Measurements from ENCODE around the gene GNAI2. TPM values are rescaled to one million over a fixed set of nuclear protein-coding genes. Genes with fewer than 3 reads are reported as not detected.
"Not testable (repeated sequence)": the region's sequence is repeated elsewhere in the genome, so short reads cannot be mapped to it uniquely, and the experiment has no call there.

Gene GNAI2
- total RNA-seq, 4 donors from 2014 or later: 149 to 297 (median 239) TPM

DNA sequence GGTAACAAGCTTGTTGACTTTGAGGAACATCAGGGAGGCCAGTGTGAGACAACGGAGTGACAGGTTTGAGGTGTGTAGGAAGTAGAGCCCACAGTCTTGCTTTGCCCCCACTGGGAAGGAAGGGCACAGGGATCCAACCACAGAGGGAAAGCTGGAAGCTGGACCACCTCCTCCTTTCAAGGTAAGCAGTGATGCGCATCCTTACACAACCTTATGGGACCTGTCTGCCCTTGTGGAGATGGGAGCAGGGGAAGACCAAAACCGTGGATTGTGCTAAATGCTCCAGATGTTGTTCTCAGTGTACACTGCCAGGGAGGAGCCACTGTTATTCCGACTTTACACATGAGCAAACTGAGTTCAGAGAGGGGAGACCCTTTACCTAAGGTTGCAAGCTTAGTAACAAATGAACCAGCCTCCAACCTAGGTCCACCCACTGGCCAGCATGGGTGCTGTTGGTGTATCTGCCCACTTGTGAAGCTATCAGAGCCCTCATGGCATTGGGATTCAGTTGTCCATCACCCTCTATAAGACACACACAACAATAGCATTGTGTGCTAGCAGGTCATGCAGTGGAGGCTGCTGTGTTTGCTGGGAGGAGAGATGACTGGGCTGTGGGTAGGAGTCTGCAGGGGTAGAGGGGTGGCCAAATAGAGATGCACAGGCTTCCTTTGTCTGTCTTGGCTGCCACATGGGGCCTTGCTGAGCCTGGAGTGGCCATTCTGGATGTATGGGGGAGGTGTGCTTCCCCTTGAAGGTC is 42.3 kb downstream of the GNAI2 start:
- Histone ChIP-seq H3K4me1 (peaks cover 23 to 41% (median 35%) of the 10 kb centered on the region in 4 donors), H3K36me3 (peaks cover 0 to 24% (median 9%) of the 10 kb centered on the region in 4 donors), H3K9me3 (no peaks in the 10 kb centered on the region), H3K27me3 (peaks cover 0 to 38% (median 5%) of the 10 kb centered on the region in 4 donors), H3K27ac (replicated peaks in 1 of 4) (no peak overlapping the region), H3K4me3 (no peak overlapping the region)
- DNase-seq (ENCODE audit: extremely low spot score): no peak
- WGBS: 68% methylated on average over 4 of the region's 4 CpGs
- intact Hi-C loops (cut with DNase I): no loop called here
- no peak for TF ChIP-seq POLR2A (IDR thresholded peaks at IDR 0.05; ENCODE audit: low read depth)
- TF ChIP-seq POLR2AphosphoS5 (IDR thresholded peaks at IDR 0.05): no peak
- TF ChIP-seq EP300 (IDR thresholded peaks at IDR 0.05): no peak
- TF ChIP-seq CTCF (IDR thresholded peaks at IDR 0.05): no peak

DNA sequence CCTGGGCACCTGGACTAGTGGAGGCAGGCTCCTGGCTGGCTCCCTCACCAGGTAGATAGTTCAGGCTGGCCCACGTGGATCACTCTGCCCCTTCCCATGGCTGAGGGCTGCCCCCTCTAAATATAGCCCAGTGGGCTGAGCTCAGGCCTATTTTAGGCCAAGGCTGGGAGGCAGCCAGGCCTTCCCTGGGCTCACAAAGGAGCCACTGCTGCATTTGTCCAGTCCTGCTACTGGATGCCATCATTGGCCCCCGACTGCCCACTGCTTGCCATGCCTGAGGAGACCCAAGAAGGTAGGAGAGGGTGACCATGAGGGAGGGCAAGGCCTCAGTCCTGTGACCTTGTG is 42.8 kb downstream of the GNAI2 start, which contains the start of gene LSMEM2:
Gene LSMEM2, plus strand, starts transcription at position 208 of the 345 bp plus-strand sequence. Its CDS starts 27 bp downstream, at position 235.
- Histone ChIP-seq H3K36me3 (peaks cover 0 to 20% (median 9%) of the 10 kb centered on the region in 4 donors), H3K4me1 (peaks cover 17 to 36% (median 30%) of the 10 kb centered on the region in 4 donors), H3K27ac (replicated peaks in 1 of 4) (peak within 1 kb of the TSS in 1 of 4 donors; percentile 22), H3K4me3 (no peak within 1 kb of the TSS), H3K27me3 (peaks cover 0 to 33% (median 5%) of the 10 kb centered on the region in 4 donors), H3K9me3 (no peaks in the 10 kb centered on the region)
- no peak for TF ChIP-seq POLR2AphosphoS5 (IDR thresholded peaks at IDR 0.05)
- no peak for TF ChIP-seq CTCF (IDR thresholded peaks at IDR 0.05)
- no peak for TF ChIP-seq EP300 (IDR thresholded peaks at IDR 0.05)
- TF ChIP-seq POLR2A (IDR thresholded peaks at IDR 0.05; ENCODE audit: low read depth): no peak
- DNase-seq (ENCODE audit: extremely low spot score): no peak
- no CpG with 5 or more reads among the region's 2 CpGs for WGBS
- intact Hi-C loops (cut with DNase I): no loop called here

- H3K9me3 ChIP-seq: no peaks in the 10 kb centered on the region
- H3K27me3 ChIP-seq: peaks cover 0 to 27% (median 4%) of the 10 kb centered on the region in 4 donors
- 96% methylated on average over 8 of the region's 8 CpGs for WGBS
- intact Hi-C loops (cut with DNase I): no loop called here
- no peak overlapping the region for H3K4me3 ChIP-seq
- H3K4me1 ChIP-seq: peaks cover 11 to 30% (median 24%) of the 10 kb centered on the region in 4 donors
- TF ChIP-seq POLR2AphosphoS5 (IDR thresholded peaks at IDR 0.05) (no peak), POLR2A (IDR thresholded peaks at IDR 0.05; ENCODE audit: low read depth) (no peak), CTCF (IDR thresholded peaks at IDR 0.05) (no peak), EP300 (IDR thresholded peaks at IDR 0.05) (no peak)
- peak overlapping the region in 1 of 4 donors; percentile 22 for H3K27ac ChIP-seq (replicated peaks in 1 of 4)
- no peak for DNase-seq (ENCODE audit: extremely low spot score)
- peaks cover 0 to 20% (median 9%) of the 10 kb centered on the region in 4 donors for H3K36me3 ChIP-seq
Observed at GRCh38 chr3:50279255-50280016, 43.4 kb downstream of the GNAI2 start.

DNA sequence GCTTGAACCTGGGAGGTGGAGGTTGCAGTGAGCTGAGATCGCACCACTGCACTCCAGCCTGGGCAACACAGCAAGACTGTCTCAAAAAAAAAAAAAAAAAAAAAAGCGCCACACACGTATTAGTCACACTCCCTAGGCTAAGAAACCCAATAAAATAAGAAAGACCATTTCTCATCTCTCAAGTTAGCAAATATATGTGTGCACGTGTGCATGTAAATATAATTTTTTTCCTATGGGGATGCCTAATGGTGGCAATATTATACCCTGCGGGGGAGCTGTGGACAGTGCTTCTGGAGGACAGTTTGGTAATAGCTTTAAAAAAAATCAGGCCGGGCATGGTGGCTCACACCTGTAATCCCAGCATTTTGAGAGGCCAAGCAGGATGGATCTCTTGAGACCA is 48.1 kb downstream of the GNAI2 start:
- 78% methylated on average over 6 of the region's 6 CpGs for WGBS
- H3K9me3 ChIP-seq; H3K27ac ChIP-seq (replicated peaks in 1 of 4); DNase-seq (ENCODE audit: extremely low spot score); H3K4me3 ChIP-seq; intact Hi-C loops (cut with DNase I); H3K27me3 ChIP-seq: not testable (repeated sequence)
- Histone ChIP-seq H3K36me3 (peaks cover 16 to 33% (median 29%) of the 10 kb centered on the region in 4 donors), H3K4me1 (peaks cover 3 to 15% (median 4%) of the 10 kb centered on the region in 4 donors)
